Fibroblast of skin of right quadriceps (primary cell): Measurements from ENCODE around the gene TNIK.
A peak's percentile ranks its signal among the peaks of the same experiment; 100 is the strongest.

Source experiments
- DNase-seq: peaks from one replicate; pipeline ENCODE4 v3.0.0-alpha.2; 2013

The TNIK gene

GRCh38 chr3:171058873-171059603 is 401.2 kb downstream of the TNIK start:
- no peak for DNase-seq

GRCh38 chr3:171058058-171058457 is 402.1 kb downstream of the TNIK start:
- DNase-seq, result peak; percentile 51

GRCh38 chr3:171057072-171057471 is 403.1 kb downstream of the TNIK start:
- no peak for DNase-seq

GRCh38 chr3:171056528-171056927 is 403.7 kb downstream of the TNIK start:
- DNase-seq, result peak; percentile 9

GRCh38 chr3:171055336-171056178 is 404.6 kb downstream of the TNIK start:
- DNase-seq, result peak; percentile 48

GRCh38 chr3:171054921-171055320 is 405.3 kb downstream of the TNIK start:
- DNase-seq, result no peak

GRCh38 chr3:171054231-171054630 is 406.0 kb downstream of the TNIK start:
- no peak for DNase-seq

- DNase-seq, result peak; percentile 70
These were observed 410.3 kb downstream of the TNIK start for GRCh38 chr3:171049861-171050444.

GRCh38 chr3:171046760-171047159 is 413.4 kb downstream of the TNIK start:
- DNase-seq, result no peak

- peak; percentile 64 for DNase-seq
These were observed 415.1 kb downstream of the TNIK start for GRCh38 chr3:171044835-171045793.

GRCh38 chr3:171044384-171044783 is 415.8 kb downstream of the TNIK start:
- DNase-seq, result no peak

- DNase-seq, result no peak
These were observed 420.5 kb downstream of the TNIK start for GRCh38 chr3:171039674-171040073.

- no peak for DNase-seq
These were observed 421.9 kb downstream of the TNIK start for GRCh38 chr3:171038342-171038741.

GRCh38 chr3:171028779-171029232 is 431.4 kb downstream of the TNIK start:
- peak; percentile 92 for DNase-seq

GRCh38 chr3:171028025-171028778 is 432.0 kb downstream of the TNIK start:
- peak; percentile 96 for DNase-seq

GRCh38 chr3:171026597-171027293 is 433.5 kb downstream of the TNIK start, which contains the start of gene SLC2A2:
SLC2A2 (minus strand) TSS chr3:171026720; CDS start chr3:171026670, 50 bp downstream.
- no peak for DNase-seq

GRCh38 chr3:171023566-171023965 is 436.6 kb downstream of the TNIK start:
- DNase-seq, result no peak

GRCh38 chr3:171021377-171021776 is 438.8 kb downstream of the TNIK start:
- DNase-seq, result no peak

GRCh38 chr3:171018156-171018935 is 441.9 kb downstream of the TNIK start:
- peak; percentile 24 for DNase-seq
